H1 (cell line): ENCODE data around the gene SEC61G. TPM values are rescaled to one million over a fixed set of nuclear protein-coding genes. Genes with fewer than 3 reads are reported as not detected.

Source experiments
- CHD7 ChIP-seq: fragments of 300-600 bp; sonication (generic); IDR thresholded peaks from 2 replicates; pipeline ENCODE4 v1.7.1; 2012; ENCODE audit warnings: low read length, moderate library complexity, mild to moderate bottlenecking, inconsistent platforms; ENCODE audit not compliant: insufficient replicate concordance
- polyA plus RNA-seq, 7 experiments: library from polyadenylated mRNA; depleted of rRNA in 3 of 7; stranded (reverse) in 5 of 7; unstranded in 2 of 7; fragments of >200 nt in 5 of 7; fragments of 200-250 nt in 2 of 7; gene quantifications; 1 replicate in 5 of 7; 2 replicates in 1 of 7; 4 replicates in 1 of 7; pipeline versions ENCODE4 v1.2.1 to v1.2.3, GENCODE V29; 2011 to 2013; ENCODE audit warnings: missing spikeins in 2 of 7, mixed read lengths in 2 of 7
- total RNA-seq: library from RNA; stranded (reverse); fragmentation: NEBNext Ultra II Directional; extraction: Animal tissue kit (Norgen Biotek cat#: 25700); gene quantifications from 2 replicates; pipeline ENCODE4 v1.2.1, GENCODE V29; 2021

The SEC61G gene
- total and polyA plus RNA-seq, 2 of the 8 experiments (the other 6 are each of a cell fraction or from before 2014, with no cell fraction given) = 142 to 274 TPM

- peak; percentile 69 for TF ChIP-seq CHD7
- TF ChIP-seq, all 59 proteins: peak for 5
Observed at GRCh38 chr7:54781134-54781920, 22.3 kb upstream of the SEC61G start (continued).
